ENCODE results near the gene ZNG1A.
A peak's percentile ranks its signal among the peaks of the same experiment; 100 is the strongest.
"Not testable (repeated sequence)": the region's sequence is repeated elsewhere in the genome, so short reads cannot be mapped to it uniquely, and the experiment has no call there.

ZNG1A gene

DNA sequence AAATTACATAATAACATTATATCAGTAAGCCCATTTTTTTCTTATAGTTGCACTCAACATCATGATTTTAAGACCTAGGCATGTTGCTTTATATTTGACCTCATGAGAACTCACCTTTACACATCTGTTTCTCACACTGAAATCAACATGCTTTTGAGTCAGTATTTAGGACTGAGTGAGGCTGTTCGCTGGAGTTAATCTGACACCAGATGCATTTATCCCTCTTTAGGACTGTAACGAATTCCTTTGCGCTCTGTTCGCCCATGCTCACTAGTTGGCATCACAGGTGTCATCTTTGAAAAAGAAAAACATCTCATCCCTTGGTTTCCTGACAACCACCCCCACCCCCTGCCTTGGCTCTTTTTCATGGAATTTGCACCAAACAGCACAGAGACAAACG is 84.9 kb downstream of the ZNG1A start:
- not testable (repeated sequence) for DNase-seq

DNA sequence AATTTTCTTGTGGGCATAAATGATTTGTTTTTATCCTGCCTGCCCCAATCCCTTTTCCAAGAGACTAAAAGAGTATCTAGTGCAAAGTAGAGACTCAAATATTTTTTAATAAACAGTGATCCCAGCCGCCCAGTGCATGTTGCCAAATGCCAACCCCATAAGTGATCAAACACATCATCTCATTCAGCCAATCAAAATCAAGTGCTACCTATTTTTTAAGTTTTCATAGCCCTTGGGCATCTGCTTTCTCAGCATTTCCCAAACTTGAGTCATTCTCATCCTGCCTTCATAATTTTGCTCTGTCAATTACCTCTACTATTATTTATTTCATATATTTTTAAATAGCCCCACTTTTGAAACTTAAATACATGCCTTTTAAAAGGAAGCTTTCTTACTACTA is 88.0 kb downstream of the ZNG1A start:
- DNase-seq = not testable (repeated sequence)

DNA sequence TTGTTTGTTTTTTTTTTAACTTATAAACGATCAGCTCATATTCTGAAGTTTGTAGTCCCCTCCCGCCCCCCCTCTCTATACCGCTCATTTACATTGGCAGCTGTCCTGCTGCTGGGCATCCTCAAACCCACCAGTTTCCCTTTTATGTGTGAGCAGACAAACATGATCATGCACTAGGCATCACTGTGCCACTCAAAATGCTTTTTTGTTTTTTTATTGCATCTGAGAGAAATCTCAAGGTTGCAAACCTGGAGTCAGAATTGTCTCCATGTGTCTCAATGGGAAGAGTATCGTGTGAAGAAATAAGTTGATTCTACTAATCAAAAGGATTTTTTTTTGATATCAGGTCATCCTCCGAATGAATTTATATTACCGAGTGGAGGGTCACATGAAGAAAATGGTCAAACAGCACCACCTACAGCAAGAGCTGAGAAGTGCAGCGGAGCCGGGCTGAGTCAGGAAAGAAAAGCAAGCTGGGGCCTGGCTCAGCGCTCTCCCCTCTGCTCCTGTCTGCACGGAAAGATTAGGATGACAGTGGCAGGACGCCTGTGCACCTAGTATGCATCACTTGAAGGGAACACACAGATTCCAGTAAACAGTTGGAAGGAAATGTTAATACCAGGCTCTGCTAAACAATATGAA is 90.3 kb downstream of the ZNG1A start:
- not testable (repeated sequence) for DNase-seq

DNA sequence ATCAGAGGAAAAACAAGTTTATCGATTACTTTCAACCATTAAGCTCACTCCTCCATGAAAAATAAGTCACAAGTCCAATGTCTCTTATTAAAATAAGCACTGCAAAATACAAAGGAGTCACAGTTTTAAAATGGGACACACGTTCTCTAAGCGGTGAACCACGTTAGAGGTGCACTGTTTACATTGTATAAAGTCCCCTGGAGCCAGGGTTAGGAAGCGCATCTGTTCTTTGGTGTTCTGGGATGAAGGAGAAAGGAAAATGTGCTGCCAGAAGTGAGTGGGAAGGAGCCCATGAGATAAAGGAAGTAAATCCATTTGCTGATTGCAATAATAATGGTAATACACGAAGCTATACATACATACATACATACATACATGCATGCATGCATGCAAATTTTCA is 91.0 kb downstream of the ZNG1A start:
- DNase-seq = not testable (repeated sequence)

GRCh38 chr9:87105-87504 is 91.8 kb downstream of the ZNG1A start:
- not testable (repeated sequence) for DNase-seq

GRCh38 chr9:86697-87096 is 92.2 kb downstream of the ZNG1A start:
- DNase-seq = not testable (repeated sequence)

- not testable (repeated sequence) for DNase-seq
Measured at GRCh38 chr9:82932-83689, 95.7 kb downstream of the ZNG1A start.

- not testable (repeated sequence) for DNase-seq
Measured at GRCh38 chr9:78333-78732, 100.5 kb downstream of the ZNG1A start.

DNA sequence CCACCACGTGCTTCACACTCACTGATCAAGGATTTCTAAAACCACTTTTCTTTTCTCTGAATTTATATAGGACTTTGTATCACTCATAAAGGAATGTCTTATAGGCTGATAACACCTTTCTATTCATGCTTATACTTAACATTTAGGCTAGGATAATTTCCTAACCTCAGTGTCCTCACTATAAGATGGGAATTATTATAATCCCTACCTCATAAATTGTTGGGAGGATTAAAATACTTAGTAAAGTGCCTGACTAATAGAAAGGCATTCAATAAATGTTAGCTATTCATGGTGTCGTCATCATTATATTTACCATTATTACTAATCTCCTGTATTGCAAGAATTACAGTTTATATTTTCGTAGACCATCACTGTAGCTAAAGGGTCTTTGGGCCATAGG is 102.5 kb downstream of the ZNG1A start:
- DNase-seq = not testable (repeated sequence)

DNA sequence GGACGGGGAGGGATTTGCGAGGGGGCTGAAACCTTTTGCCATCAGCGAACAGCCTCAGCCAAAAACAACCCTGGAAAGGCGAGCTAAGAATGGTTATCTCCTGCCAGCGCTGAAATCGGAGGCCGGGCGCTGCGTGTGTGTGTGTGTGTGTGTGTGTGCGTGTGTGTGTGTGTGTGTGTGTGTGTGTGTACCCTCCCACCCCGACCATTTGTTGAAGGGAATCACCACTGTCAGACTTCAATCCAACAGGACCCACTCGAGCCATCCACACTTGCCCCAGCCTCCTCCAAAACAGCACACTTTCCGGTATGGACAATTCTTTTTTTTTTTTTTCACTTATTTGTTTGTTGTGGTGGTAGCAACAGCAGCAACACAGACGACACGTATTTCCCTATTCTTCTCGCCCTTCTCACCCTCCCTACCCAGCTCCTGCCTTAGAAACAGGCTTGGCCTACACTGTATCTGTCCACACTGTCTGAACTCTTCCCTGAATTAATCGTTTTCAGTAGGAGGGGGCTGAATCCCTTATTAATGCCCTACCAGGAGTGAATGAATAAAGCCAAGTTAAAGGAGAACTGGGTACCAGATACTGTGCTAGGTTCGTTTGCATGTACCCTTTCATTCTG is 104.8 kb downstream of the ZNG1A start:
- DNase-seq = not testable (repeated sequence)

DNA sequence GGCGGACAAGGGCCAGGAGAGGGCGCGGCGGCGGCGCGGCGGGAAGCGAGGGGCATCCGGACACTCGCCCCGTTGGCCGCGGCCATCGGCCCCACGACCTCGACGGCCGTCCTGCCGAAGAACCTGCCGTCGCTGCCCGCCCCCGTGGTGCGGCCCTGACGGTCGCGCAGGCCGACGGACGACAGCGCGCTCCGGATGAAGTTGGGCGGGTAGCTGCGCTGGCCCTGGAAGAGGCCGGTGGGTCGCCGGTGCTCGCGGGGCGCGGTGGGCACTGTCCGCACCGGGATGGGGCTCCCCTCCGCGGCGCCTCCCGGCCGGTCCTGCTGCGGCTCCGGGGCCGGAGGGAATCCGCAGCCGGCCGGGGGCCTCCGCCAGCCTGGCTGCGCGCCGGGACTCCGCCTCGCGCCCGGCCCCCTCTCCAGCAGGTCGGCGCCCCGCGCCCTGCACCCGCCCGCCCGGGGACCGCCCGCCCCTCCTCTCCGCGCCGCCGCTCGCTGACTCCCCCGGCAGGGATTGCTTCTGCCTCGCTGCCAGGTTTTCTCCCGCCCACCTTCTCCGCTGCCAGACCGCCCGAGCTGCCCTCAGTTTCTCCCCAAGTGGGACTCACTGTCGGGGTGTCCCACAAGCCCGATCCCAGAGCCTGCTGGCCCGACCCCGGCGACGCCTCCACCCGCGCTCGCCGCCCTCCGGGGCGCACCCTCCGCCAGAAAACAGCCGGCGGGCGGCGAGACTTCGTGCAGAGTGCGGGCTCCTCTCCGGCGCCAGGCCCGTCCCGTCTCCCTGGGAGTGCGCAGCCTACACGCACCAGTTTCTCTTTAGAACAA is 105.6 kb downstream of the ZNG1A start:
- peak; percentile 12 for DNase-seq

Measured in activated CD4-positive, alpha-beta T cell treated with anti-CD3 and anti-CD28 coated beads, Interleukin-2, amount 50 U/mL, for 1 hour (primary cell).